ENCODE measurements around the gene TRUB1. TPM values are rescaled to one million over a fixed set of nuclear protein-coding genes. Genes with fewer than 3 reads are reported as not detected.

Gene TRUB1
- total and polyA plus RNA-seq, 2 donors (not counting 1 experiment from before 2014, with no cell fraction given): 19.6 to 38.5 TPM

GRCh38 chr10:115003396-115003795, 65.4 kb downstream of the TRUB1 start:
- no peak overlapping the region for H3K9ac ChIP-seq (ENCODE audit: insufficient read depth, low read length)
- no peak for DNase-seq (ENCODE audit: low read depth in 2 of 2)
- H3K4me1 ChIP-seq (ENCODE audit: control insufficient read depth, extremely low read depth, insufficient read depth, low read length): no peaks in the 10 kb centered on the region
- no peak overlapping the region for H3K27ac ChIP-seq (ENCODE audit: insufficient read depth, low read length)
- H3K4me3 ChIP-seq (replicated peaks in 1 of 4; ENCODE audit: control extremely low read depth in 1 of 4, insufficient read depth in 1 of 4, low read depth in 3 of 4, low read length in 4 of 4): no peak overlapping the region
- no peaks in the 10 kb centered on the region for H3K79me2 ChIP-seq (ENCODE audit: control insufficient read depth, insufficient read depth, low read length)
- no peak overlapping the region for H2AFZ ChIP-seq (ENCODE audit: low read length)
- H4K20me1 ChIP-seq (ENCODE audit: control insufficient read depth, extremely low read depth, insufficient read depth, low read length): no peaks in the 10 kb centered on the region
- H3K27me3 ChIP-seq (ENCODE audit: control insufficient read depth, insufficient read depth, low read length): no peaks in the 10 kb centered on the region
- H3K4me2 ChIP-seq (ENCODE audit: extremely low read depth, insufficient read depth, low read length): no peak overlapping the region
- TF ChIP-seq, protein P1, sequence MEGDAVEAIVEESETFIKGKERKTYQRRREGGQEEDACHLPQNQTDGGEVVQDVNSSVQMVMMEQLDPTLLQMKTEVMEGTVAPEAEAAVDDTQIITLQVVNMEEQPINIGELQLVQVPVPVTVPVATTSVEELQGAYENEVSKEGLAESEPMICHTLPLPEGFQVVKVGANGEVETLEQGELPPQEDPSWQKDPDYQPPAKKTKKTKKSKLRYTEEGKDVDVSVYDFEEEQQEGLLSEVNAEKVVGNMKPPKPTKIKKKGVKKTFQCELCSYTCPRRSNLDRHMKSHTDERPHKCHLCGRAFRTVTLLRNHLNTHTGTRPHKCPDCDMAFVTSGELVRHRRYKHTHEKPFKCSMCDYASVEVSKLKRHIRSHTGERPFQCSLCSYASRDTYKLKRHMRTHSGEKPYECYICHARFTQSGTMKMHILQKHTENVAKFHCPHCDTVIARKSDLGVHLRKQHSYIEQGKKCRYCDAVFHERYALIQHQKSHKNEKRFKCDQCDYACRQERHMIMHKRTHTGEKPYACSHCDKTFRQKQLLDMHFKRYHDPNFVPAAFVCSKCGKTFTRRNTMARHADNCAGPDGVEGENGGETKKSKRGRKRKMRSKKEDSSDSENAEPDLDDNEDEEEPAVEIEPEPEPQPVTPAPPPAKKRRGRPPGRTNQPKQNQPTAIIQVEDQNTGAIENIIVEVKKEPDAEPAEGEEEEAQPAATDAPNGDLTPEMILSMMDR (conservative IDR thresholded peaks at IDR 0.05 in 1 of 2, IDR thresholded peaks at IDR 0.05 in 1 of 2; ENCODE audit: low read depth in 1 of 2, low read length in 2 of 2): no peak
- no peak for TF ChIP-seq EZH2 (IDR thresholded peaks at IDR 0.05; ENCODE audit: low read length, missing control alignments)
- H3K9me3 ChIP-seq (ENCODE audit: control insufficient read depth, insufficient read depth, low read depth, low read length): no peaks in the 10 kb centered on the region
- H3K36me3 ChIP-seq (ENCODE audit: control insufficient read depth, insufficient read depth, low read length): no peaks in the 10 kb centered on the region

GRCh38 chr10:115004236-115004862, 66.4 kb downstream of the TRUB1 start:
- H2AFZ ChIP-seq (ENCODE audit: low read length): no peak overlapping the region
- H3K27me3 ChIP-seq (ENCODE audit: control insufficient read depth, insufficient read depth, low read length): no peaks in the 10 kb centered on the region
- H3K36me3 ChIP-seq (ENCODE audit: control insufficient read depth, insufficient read depth, low read length): no peaks in the 10 kb centered on the region
- no peak overlapping the region for H3K4me2 ChIP-seq (ENCODE audit: extremely low read depth, insufficient read depth, low read length)
- H3K9ac ChIP-seq (ENCODE audit: insufficient read depth, low read length): no peak overlapping the region
- H3K79me2 ChIP-seq (ENCODE audit: control insufficient read depth, insufficient read depth, low read length): no peaks in the 10 kb centered on the region
- no peak for DNase-seq (ENCODE audit: low read depth in 2 of 2)
- TF ChIP-seq, protein P1 (conservative IDR thresholded peaks at IDR 0.05 in 1 of 2, IDR thresholded peaks at IDR 0.05 in 1 of 2; ENCODE audit: low read depth in 1 of 2, low read length in 2 of 2): no peak
- TF ChIP-seq EZH2 (IDR thresholded peaks at IDR 0.05; ENCODE audit: low read length, missing control alignments): no peak
- H3K9me3 ChIP-seq (ENCODE audit: control insufficient read depth, insufficient read depth, low read depth, low read length): no peaks in the 10 kb centered on the region
- no peaks in the 10 kb centered on the region for H4K20me1 ChIP-seq (ENCODE audit: control insufficient read depth, extremely low read depth, insufficient read depth, low read length)
- no peak overlapping the region for H3K27ac ChIP-seq (ENCODE audit: insufficient read depth, low read length)
- no peaks in the 10 kb centered on the region for H3K4me1 ChIP-seq (ENCODE audit: control insufficient read depth, extremely low read depth, insufficient read depth, low read length)
- H3K4me3 ChIP-seq (replicated peaks in 1 of 4; ENCODE audit: control extremely low read depth in 1 of 4, insufficient read depth in 1 of 4, low read depth in 3 of 4, low read length in 4 of 4): no peak overlapping the region

DNA sequence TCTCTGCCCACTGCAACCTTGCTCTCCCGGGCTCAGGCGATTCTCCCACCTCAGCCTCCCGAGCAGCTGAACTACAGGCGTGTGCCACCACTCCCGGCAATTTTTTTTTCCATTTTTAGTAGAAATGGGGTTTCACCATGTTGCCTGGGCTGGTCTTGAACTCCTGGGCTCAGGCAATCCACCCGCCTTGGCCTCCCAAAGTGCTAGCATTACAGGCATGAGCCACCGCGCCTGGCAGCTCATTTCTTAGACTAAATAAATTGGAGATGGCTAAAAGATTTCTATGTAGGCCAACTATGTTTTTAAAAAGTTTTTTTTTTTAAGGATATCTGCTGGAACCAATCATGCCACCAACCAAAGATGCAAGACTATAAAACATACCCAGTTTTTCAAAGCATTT, 67.8 kb downstream of the TRUB1 start:
- no peaks in the 10 kb centered on the region for H3K9me3 ChIP-seq (ENCODE audit: control insufficient read depth, insufficient read depth, low read depth, low read length)
- H3K36me3 ChIP-seq (ENCODE audit: control insufficient read depth, insufficient read depth, low read length): no peaks in the 10 kb centered on the region
- H4K20me1 ChIP-seq (ENCODE audit: control insufficient read depth, extremely low read depth, insufficient read depth, low read length): no peaks in the 10 kb centered on the region
- TF ChIP-seq EZH2 (IDR thresholded peaks at IDR 0.05; ENCODE audit: low read length, missing control alignments): no peak
- H3K4me1 ChIP-seq (ENCODE audit: control insufficient read depth, extremely low read depth, insufficient read depth, low read length): no peaks in the 10 kb centered on the region
- H2AFZ ChIP-seq (ENCODE audit: low read length): no peak overlapping the region
- no peak overlapping the region for H3K9ac ChIP-seq (ENCODE audit: insufficient read depth, low read length)
- DNase-seq (ENCODE audit: low read depth in 2 of 2): no peak
- no peaks in the 10 kb centered on the region for H3K27me3 ChIP-seq (ENCODE audit: control insufficient read depth, insufficient read depth, low read length)
- H3K4me3 ChIP-seq (replicated peaks in 1 of 4; ENCODE audit: control extremely low read depth in 1 of 4, insufficient read depth in 1 of 4, low read depth in 3 of 4, low read length in 4 of 4): no peak overlapping the region
- no peaks in the 10 kb centered on the region for H3K79me2 ChIP-seq (ENCODE audit: control insufficient read depth, insufficient read depth, low read length)
- H3K27ac ChIP-seq (ENCODE audit: insufficient read depth, low read length): no peak overlapping the region
- no peak overlapping the region for H3K4me2 ChIP-seq (ENCODE audit: extremely low read depth, insufficient read depth, low read length)
